ENCODE data around the gene ADCY3. TPM values are rescaled to one million over a fixed set of nuclear protein-coding genes. Genes with fewer than 3 reads are reported as not detected.

The ADCY3 gene
- total RNA-seq, 1 experiment from 2014 or later = 39.5 TPM

DNA sequence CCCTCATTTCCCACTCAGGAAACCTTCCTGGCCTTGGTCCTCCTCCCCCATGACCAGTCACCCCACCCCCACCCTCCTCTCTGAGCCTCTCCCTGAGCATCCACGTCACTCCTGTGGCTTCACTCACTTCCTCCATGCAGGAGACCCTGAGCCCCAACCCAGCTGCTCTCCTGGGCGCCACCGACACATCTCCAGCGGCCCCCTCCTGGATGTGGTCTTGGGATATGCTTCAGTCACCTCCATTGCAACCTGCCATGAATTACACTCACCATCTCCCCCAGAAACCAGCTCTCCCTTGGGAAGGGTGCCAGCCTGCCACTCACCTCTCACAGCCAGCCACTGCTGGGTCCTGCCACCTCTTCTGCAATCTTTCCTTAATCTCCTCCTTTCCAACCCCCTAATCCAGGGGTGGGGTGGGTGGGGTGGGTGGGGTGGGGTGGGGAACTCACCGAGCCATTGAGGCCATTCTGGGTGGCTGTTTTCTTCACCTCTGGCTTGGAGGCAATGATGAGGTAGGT lies 82.0 kb downstream of the ADCY3 start:
- H3K27me3 Mint-ChIP-seq (ENCODE audit: low read depth) = no peaks in the 10 kb centered on the region; the same call in 1 of the 2 replicates
- Histone ChIP-seq H3K79me1 (ENCODE audit: insufficient read depth, low read depth, low read length, poor library complexity, severe bottlenecking) (no peaks in the 10 kb centered on the region), H2AFZ (ENCODE audit: low read length) (no peak overlapping the region), H2BK20ac (ENCODE audit: low read depth, low read length, poor library complexity, severe bottlenecking) (no peak overlapping the region), H3K79me2 (ENCODE audit: insufficient read depth, low read length) (no peaks in the 10 kb centered on the region), H3K9ac (ENCODE audit: extremely low read depth, insufficient read length, low read length) (no peak overlapping the region), H4K20me1 (ENCODE audit: control insufficient read depth, insufficient read depth, insufficient read length) (no peaks in the 10 kb centered on the region), H3T11ph (ENCODE audit: low read length) (no peak overlapping the region), H2BK5ac (ENCODE audit: insufficient read length, low read length) (no peak overlapping the region), H3K14ac (ENCODE audit: insufficient read depth, low read length) (no peak overlapping the region), H3K27me3 (ENCODE audit: insufficient read depth, low read length) (no peaks in the 10 kb centered on the region), H3K23me2 (ENCODE audit: insufficient read length, low read depth, low read length, poor library complexity, severe bottlenecking) (no peaks in the 10 kb centered on the region), H2BK120ac (ENCODE audit: low read depth, low read length, poor library complexity, severe bottlenecking) (no peak overlapping the region), H3K56ac (ENCODE audit: insufficient read length, low read depth, low read length) (no peak overlapping the region), H2BK12ac (ENCODE audit: insufficient read length, low read depth, low read length) (no peak overlapping the region), H2AK5ac (ENCODE audit: insufficient read length, low read length) (no peak overlapping the region), H4K8ac (replicated peaks; ENCODE audit: insufficient read length, low read depth, low read length) (no peak overlapping the region), H3K4me1 (ENCODE audit: insufficient read depth, low read length) (peaks cover under 1% of the 10 kb centered on the region; the same call in 1 of the 2 replicates), H3K27ac (ENCODE audit: insufficient read length, low read depth, low read length) (no peak overlapping the region), H3K18ac (ENCODE audit: insufficient read length, low read depth, low read length) (no peak overlapping the region), H4K5ac (ENCODE audit: insufficient read length, low read depth, low read length) (no peak overlapping the region), H3K9me3 (ENCODE audit: control insufficient read depth, low read depth, low read length) (no peaks in the 10 kb centered on the region), H3K23ac (ENCODE audit: insufficient read length, low read depth, low read length) (no peak overlapping the region), H4K91ac (ENCODE audit: insufficient read length, low read depth, low read length) (no peak overlapping the region), H3K4me2 (ENCODE audit: insufficient read depth, insufficient read length, low read length) (no peak overlapping the region), H2BK15ac (ENCODE audit: low read depth, low read length) (no peak overlapping the region), H3K4ac (ENCODE audit: low read depth, low read length) (no peak overlapping the region)
- H3K4me1 Mint-ChIP-seq = peaks cover 12 to 17% of the 10 kb centered on the region in 2 experiments
- peaks cover 44 to 47% (median 46%) of the 10 kb centered on the region in 3 experiments for H3K36me3 Mint-ChIP-seq (ENCODE audit: insufficient read depth in 1 of 3, low read depth in 3 of 3)
- TF ChIP-seq, protein P1, sequence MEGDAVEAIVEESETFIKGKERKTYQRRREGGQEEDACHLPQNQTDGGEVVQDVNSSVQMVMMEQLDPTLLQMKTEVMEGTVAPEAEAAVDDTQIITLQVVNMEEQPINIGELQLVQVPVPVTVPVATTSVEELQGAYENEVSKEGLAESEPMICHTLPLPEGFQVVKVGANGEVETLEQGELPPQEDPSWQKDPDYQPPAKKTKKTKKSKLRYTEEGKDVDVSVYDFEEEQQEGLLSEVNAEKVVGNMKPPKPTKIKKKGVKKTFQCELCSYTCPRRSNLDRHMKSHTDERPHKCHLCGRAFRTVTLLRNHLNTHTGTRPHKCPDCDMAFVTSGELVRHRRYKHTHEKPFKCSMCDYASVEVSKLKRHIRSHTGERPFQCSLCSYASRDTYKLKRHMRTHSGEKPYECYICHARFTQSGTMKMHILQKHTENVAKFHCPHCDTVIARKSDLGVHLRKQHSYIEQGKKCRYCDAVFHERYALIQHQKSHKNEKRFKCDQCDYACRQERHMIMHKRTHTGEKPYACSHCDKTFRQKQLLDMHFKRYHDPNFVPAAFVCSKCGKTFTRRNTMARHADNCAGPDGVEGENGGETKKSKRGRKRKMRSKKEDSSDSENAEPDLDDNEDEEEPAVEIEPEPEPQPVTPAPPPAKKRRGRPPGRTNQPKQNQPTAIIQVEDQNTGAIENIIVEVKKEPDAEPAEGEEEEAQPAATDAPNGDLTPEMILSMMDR (conservative IDR thresholded peaks at IDR 0.05) = no peak
- H3K4me3 Mint-ChIP-seq = no peak overlapping the region
- WGBS (ENCODE audit: extremely low coverage, insufficient read length, low lambda C conversion rate) = no CpG with 5 or more reads among the region's 5 CpGs
- peaks cover 0 to 7% of the 10 kb centered on the region in 2 experiments; a peak in 3 of 5 replicates for H3K9me3 Mint-ChIP-seq
- DNase-seq = no peak
- H3K27ac Mint-ChIP-seq = no peak overlapping the region

All from H9 (cell line).